ENCODE measurements around the gene ASB7. TPM values are rescaled to one million over a fixed set of nuclear protein-coding genes. Genes with fewer than 3 reads are reported as not detected.

Gene ASB7
- total and polyA plus RNA-seq, 2 experiments from 2014 or later, result 4.1 to 13.9 TPM

GRCh38 chr15:100642213-100642949 lies 40.0 kb downstream of the ASB7 start (continued):
- TF ChIP-seq ZNF462 (CRISPR knock-in tag; IDR thresholded peaks at IDR 0.05) (no peak), CREB1 (CRISPR knock-in tag; IDR thresholded peaks at IDR 0.05; ENCODE audit: low read depth) (no peak), ETS1 (IDR thresholded peaks at IDR 0.05) (no peak), JUNB (IDR thresholded peaks at IDR 0.05; ENCODE audit: unreplicated experiment) (no peak), EZH2phosphoT487 (IDR thresholded peaks at IDR 0.05; ENCODE audit: unreplicated experiment) (no peak), ZNF331 (CRISPR knock-in tag; IDR thresholded peaks at IDR 0.05; ENCODE audit: low read depth) (no peak), STAT1 (IDR thresholded peaks at IDR 0.05; ENCODE audit: unreplicated experiment) (no peak), REST (IDR thresholded peaks at IDR 0.05; ENCODE audit: unreplicated experiment) (no peak), EZH2 (IDR thresholded peaks at IDR 0.05; ENCODE audit: low read depth, unreplicated experiment) (no peak), NANOG (IDR thresholded peaks at IDR 0.05; ENCODE audit: borderline replicate concordance) (no peak)

All from GM23338 (cell line).